Fibroblast of lung (primary cell): ENCODE measurements around the gene BCAS3. TPM values are rescaled to one million over a fixed set of nuclear protein-coding genes. Genes with fewer than 3 reads are reported as not detected.

ENCODE experiments used
- DNase-seq, 2 donors: peaks; one replicate each; pipeline versions ENCODE4 v3.0.0 to v3.0.0-alpha.2; 2010; ENCODE audit warnings: low read depth in 2 of 2
- H2AFZ ChIP-seq: 2 replicates; pipeline ENCODE4 v1.5.1; 2012; ENCODE audit warnings: low read length, control low read depth, inconsistent platforms
- H3K27ac ChIP-seq: 2 replicates; pipeline ENCODE4 v1.5.1; 2011; ENCODE audit warnings: low read length, control low read depth; ENCODE audit not compliant: insufficient read depth
- H3K27me3 ChIP-seq: 2 replicates; pipeline ENCODE4 v1.5.1; 2011; ENCODE audit warnings: mild to moderate bottlenecking, low read length; ENCODE audit not compliant: control insufficient read depth, insufficient read depth
- H3K36me3 ChIP-seq: 2 replicates; pipeline ENCODE4 v1.5.1; 2011; ENCODE audit warnings: low read length; ENCODE audit not compliant: control insufficient read depth, insufficient read depth
- H3K4me1 ChIP-seq: 2 replicates; pipeline ENCODE4 v1.5.1; 2011; ENCODE audit warnings: low read length; ENCODE audit not compliant: control insufficient read depth, insufficient read depth; ENCODE audit errors: extremely low read depth
- H3K4me2 ChIP-seq: 2 replicates; pipeline ENCODE4 v1.5.1; 2011; ENCODE audit warnings: low read length, control low read depth; ENCODE audit not compliant: insufficient read depth; ENCODE audit errors: extremely low read depth
- H3K4me3 ChIP-seq, 4 experiments: fragments of 200-600 bp in 1 of 4; sonication (generic) in 1 of 4; replicated peaks in 1 of 4; 2 replicates each; pipeline ENCODE4 v1.5.1; 2011 to 2016; ENCODE audit warnings: low read length in 4 of 4, low read depth in 3 of 4, mild to moderate bottlenecking in 3 of 4, control low read depth in 2 of 4, inconsistent platforms in 1 of 4, mixed read lengths in 1 of 4; ENCODE audit not compliant: insufficient read depth in 1 of 4; ENCODE audit errors: control extremely low read depth in 1 of 4
- H3K79me2 ChIP-seq: 2 replicates; pipeline ENCODE4 v1.5.1; 2012; ENCODE audit warnings: mild to moderate bottlenecking, low read length, inconsistent platforms; ENCODE audit not compliant: control insufficient read depth, insufficient read depth
- H3K9ac ChIP-seq: 2 replicates; pipeline ENCODE4 v1.5.1; 2011; ENCODE audit warnings: mild to moderate bottlenecking, low read length, control low read depth; ENCODE audit not compliant: insufficient read depth
- H3K9me3 ChIP-seq: 2 replicates; pipeline ENCODE4 v1.5.1; 2012; ENCODE audit warnings: low read depth, low read length; ENCODE audit not compliant: control insufficient read depth, insufficient read depth
- H4K20me1 ChIP-seq: 2 replicates; pipeline ENCODE4 v1.5.1; 2011; ENCODE audit warnings: low read length; ENCODE audit not compliant: control insufficient read depth, insufficient read depth; ENCODE audit errors: extremely low read depth
- EZH2 ChIP-seq: IDR thresholded peaks from 2 replicates; pipeline ENCODE4 v1.5.1; 2012; ENCODE audit warnings: low read length, control low read depth, mild to moderate bottlenecking; ENCODE audit errors: missing control alignments
- polyA plus RNA-seq, 2 donors: library from polyadenylated mRNA; depleted of rRNA in 1 of 2; stranded (reverse) in 1 of 2; unstranded in 1 of 2; fragments of >200 nt; gene quantifications; 2 replicates each; pipeline ENCODE4 v1.2.1, GENCODE V29; 2011 to 2012; ENCODE audit warnings: missing spikeins in 1 of 2
- total RNA-seq: library from RNA; depleted of rRNA; stranded (reverse); fragments of >200 nt; gene quantifications from 2 replicates; pipeline ENCODE4 v1.2.1, GENCODE V29; 2014
- TF ChIP-seq, protein P1 (sequence below), 2 donors: IDR thresholded peaks in 1 of 2; conservative IDR thresholded peaks in 1 of 2; 1 replicate in 1 of 2; 2 replicates in 1 of 2; pipeline ENCODE4 v1.5.1; 2011 to 2012; ENCODE audit warnings: low read length in 2 of 2, control low read depth in 1 of 2, inconsistent platforms in 1 of 2, low read depth in 1 of 2, mild to moderate bottlenecking in 1 of 2

BCAS3 gene
- total and polyA plus RNA-seq, 2 donors (not counting 1 experiment from before 2014, with no cell fraction given) = 9.9 to 43.6 TPM

DNA sequence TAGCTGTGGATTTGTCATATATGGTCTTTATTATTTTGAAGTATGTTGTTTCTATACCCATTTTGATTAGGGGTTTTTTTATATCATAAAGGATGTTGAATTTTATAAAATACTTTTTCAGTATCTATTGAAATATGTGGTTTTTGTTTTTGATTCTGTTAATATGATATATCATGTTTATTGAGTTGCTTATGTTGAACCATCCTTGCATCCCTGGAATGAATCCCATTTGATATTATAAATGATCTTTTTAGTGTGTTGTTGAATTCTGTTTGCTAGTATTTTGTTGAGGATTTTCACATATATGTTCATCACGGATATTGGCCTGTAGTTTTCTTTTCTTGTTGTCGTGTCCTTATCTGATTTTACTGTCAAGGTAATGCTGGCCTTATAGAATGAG lies 286.5 kb downstream of the BCAS3 start:
- Histone ChIP-seq H3K4me1 (no peaks in the 10 kb centered on the region), H2AFZ (no peak overlapping the region), H3K27ac (no peak overlapping the region), H3K4me3 (no peak overlapping the region), H3K4me2 (no peak overlapping the region), H3K79me2 (no peaks in the 10 kb centered on the region), H3K9me3 (no peaks in the 10 kb centered on the region), H3K9ac (no peak overlapping the region), H4K20me1 (no peaks in the 10 kb centered on the region), H3K36me3 (no peaks in the 10 kb centered on the region), H3K27me3 (no peaks in the 10 kb centered on the region)
- TF ChIP-seq, protein P1, sequence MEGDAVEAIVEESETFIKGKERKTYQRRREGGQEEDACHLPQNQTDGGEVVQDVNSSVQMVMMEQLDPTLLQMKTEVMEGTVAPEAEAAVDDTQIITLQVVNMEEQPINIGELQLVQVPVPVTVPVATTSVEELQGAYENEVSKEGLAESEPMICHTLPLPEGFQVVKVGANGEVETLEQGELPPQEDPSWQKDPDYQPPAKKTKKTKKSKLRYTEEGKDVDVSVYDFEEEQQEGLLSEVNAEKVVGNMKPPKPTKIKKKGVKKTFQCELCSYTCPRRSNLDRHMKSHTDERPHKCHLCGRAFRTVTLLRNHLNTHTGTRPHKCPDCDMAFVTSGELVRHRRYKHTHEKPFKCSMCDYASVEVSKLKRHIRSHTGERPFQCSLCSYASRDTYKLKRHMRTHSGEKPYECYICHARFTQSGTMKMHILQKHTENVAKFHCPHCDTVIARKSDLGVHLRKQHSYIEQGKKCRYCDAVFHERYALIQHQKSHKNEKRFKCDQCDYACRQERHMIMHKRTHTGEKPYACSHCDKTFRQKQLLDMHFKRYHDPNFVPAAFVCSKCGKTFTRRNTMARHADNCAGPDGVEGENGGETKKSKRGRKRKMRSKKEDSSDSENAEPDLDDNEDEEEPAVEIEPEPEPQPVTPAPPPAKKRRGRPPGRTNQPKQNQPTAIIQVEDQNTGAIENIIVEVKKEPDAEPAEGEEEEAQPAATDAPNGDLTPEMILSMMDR (conservative IDR thresholded peaks at IDR 0.05 in 1 of 2, IDR thresholded peaks at IDR 0.05 in 1 of 2; ENCODE audit: low read depth in 1 of 2, low read length in 2 of 2) = no peak
- no peak for TF ChIP-seq EZH2
- no peak for DNase-seq

DNA sequence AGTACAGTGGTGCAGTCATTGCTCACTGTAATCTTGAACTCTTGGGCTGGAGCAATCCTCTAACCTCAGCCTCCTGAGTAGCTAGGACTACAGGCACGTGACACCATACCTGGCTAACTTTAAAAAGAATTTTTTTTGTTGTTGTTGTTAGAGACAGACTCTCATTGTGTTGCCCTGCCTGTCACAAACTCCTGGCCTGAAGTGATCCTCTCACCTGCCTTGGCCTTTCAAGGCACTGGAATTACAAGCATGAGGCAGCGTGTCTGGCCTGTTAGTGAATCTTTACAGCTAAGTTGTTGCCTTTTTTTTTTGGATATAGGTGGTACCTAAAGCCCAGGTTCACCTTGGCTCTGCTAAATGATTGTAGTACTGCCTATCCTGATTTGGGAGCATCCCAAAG lies 290.6 kb downstream of the BCAS3 start:
- Histone ChIP-seq H3K79me2 (no peaks in the 10 kb centered on the region), H4K20me1 (no peaks in the 10 kb centered on the region), H3K27ac (no peak overlapping the region), H3K27me3 (no peaks in the 10 kb centered on the region), H3K4me3 (no peak overlapping the region), H2AFZ (no peak overlapping the region), H3K36me3 (no peaks in the 10 kb centered on the region), H3K9ac (no peak overlapping the region), H3K9me3 (no peaks in the 10 kb centered on the region), H3K4me2 (no peak overlapping the region), H3K4me1 (no peaks in the 10 kb centered on the region)
- DNase-seq = no peak
- TF ChIP-seq, protein P1 (conservative IDR thresholded peaks at IDR 0.05 in 1 of 2, IDR thresholded peaks at IDR 0.05 in 1 of 2; ENCODE audit: low read depth in 1 of 2, low read length in 2 of 2) = no peak
- TF ChIP-seq EZH2 = no peak

DNA sequence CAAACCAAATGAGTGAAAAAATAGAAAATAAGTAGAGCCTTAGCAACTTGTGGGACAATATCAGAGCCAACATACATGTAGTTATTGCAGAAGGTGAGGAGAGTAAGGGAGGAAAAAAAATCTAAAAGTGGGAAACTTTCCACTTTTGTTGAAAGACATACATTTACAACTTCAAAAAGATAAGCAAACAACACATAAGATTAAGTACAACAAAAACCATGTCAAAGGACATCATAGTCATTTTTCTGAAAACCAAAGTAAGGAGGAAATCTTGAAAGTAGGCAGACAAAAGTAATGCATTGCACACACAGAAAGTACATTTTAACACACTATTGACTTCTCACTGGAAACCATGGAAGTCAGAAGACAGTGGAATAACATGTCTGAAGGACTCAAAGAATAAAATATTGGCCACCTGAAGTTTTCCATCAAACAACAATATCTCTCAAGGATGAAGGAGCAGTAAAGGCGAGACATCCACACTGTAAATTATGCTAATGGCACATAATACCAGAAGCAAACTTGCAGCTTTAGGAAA lies 291.9 kb downstream of the BCAS3 start:
- Histone ChIP-seq H3K79me2 (no peaks in the 10 kb centered on the region), H3K4me1 (peaks cover 2% of the 10 kb centered on the region), H3K9ac (no peak overlapping the region), H3K27ac (no peak overlapping the region), H3K27me3 (no peaks in the 10 kb centered on the region), H3K9me3 (no peaks in the 10 kb centered on the region), H3K4me3 (no peak overlapping the region), H4K20me1 (no peaks in the 10 kb centered on the region), H3K36me3 (no peaks in the 10 kb centered on the region), H3K4me2 (no peak overlapping the region), H2AFZ (no peak overlapping the region)
- TF ChIP-seq, protein P1 (conservative IDR thresholded peaks at IDR 0.05 in 1 of 2, IDR thresholded peaks at IDR 0.05 in 1 of 2; ENCODE audit: low read depth in 1 of 2, low read length in 2 of 2) = no peak
- TF ChIP-seq EZH2 = no peak
- no peak for DNase-seq
